HG03558 (cell line): Measurements from ENCODE around the gene CELSR3.

ENCODE experiments used
- ATAC-seq: cut with Tn5 transposase; IDR thresholded peaks from one replicate; pipeline ENCODE4 v1.9.1; 2021; ENCODE audit warnings: moderate number of reproducible peaks; ENCODE audit not compliant: unreplicated experiment; ENCODE audit errors: extremely low read depth

CELSR3 gene

GRCh38 chr3:48635222-48636021 is 27.3 kb downstream of the CELSR3 start, which contains the start of gene SLC26A6:
Gene SLC26A6 (minus strand): TSS chr3:48635461. CDS start chr3:48635393, 68 bp downstream.
- ATAC-seq, result peak; percentile 63

- peak; percentile 8 for ATAC-seq
These were observed 27.9 kb downstream of the CELSR3 start for GRCh38 chr3:48634661-48635221.

- no peak for ATAC-seq
These were observed 28.9 kb downstream of the CELSR3 start for GRCh38 chr3:48633743-48634142.

- ATAC-seq, result no peak
These were observed 29.4 kb downstream of the CELSR3 start for GRCh38 chr3:48633256-48633655.

GRCh38 chr3:48631516-48632448 is 30.9 kb downstream of the CELSR3 start:
- ATAC-seq, result no peak

- no peak for ATAC-seq
These were observed 31.9 kb downstream of the CELSR3 start for GRCh38 chr3:48630833-48631232.

GRCh38 chr3:48630407-48630806 is 32.3 kb downstream of the CELSR3 start:
- ATAC-seq, result no peak

GRCh38 chr3:48629894-48630293 is 32.8 kb downstream of the CELSR3 start:
- ATAC-seq, result no peak

- no peak for ATAC-seq
These were observed 34.2 kb downstream of the CELSR3 start for GRCh38 chr3:48628277-48629017.

GRCh38 chr3:48625600-48625999 is 37.1 kb downstream of the CELSR3 start:
- no peak for ATAC-seq

GRCh38 chr3:48624767-48625166 is 37.9 kb downstream of the CELSR3 start:
- no peak for ATAC-seq

GRCh38 chr3:48623851-48624547 is 38.7 kb downstream of the CELSR3 start:
- no peak for ATAC-seq

GRCh38 chr3:48621461-48621869 is 41.2 kb downstream of the CELSR3 start, which contains the start of gene TMEM89:
Gene TMEM89 (minus strand): TSS chr3:48621769. CDS start chr3:48621756, 13 bp downstream.
- no peak for ATAC-seq

- ATAC-seq, result no peak
These were observed 42.9 kb downstream of the CELSR3 start for GRCh38 chr3:48619541-48620524.

GRCh38 chr3:48617559-48617958 is 45.1 kb downstream of the CELSR3 start:
- ATAC-seq, result no peak

GRCh38 chr3:48614044-48614443 is 48.6 kb downstream of the CELSR3 start:
- ATAC-seq, result no peak

- ATAC-seq, result no peak
These were observed 50.4 kb downstream of the CELSR3 start for GRCh38 chr3:48612309-48612708.
